ENCODE measurements around the gene VEZF1.

DNA sequence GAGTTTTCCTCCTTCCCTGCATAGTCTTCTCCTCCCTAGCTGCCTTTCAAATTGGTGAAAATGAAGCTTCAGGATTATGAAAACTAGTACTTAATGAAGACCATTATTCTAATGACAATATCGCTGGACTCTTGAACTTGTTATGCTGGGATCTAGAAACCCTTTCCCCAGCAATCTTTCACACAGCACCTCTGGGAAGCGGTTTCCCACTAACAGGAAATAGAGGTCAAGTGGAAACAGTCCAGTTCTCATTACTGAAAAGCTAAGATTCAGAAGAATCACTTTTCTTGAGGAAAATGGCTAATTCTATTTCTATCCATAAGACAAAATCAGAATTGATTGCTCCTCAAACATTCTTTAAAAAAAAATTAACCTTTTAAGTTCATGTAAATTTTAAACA lies 2.0 kb upstream of the VEZF1 start:
- TF ChIP-seq, protein P1, sequence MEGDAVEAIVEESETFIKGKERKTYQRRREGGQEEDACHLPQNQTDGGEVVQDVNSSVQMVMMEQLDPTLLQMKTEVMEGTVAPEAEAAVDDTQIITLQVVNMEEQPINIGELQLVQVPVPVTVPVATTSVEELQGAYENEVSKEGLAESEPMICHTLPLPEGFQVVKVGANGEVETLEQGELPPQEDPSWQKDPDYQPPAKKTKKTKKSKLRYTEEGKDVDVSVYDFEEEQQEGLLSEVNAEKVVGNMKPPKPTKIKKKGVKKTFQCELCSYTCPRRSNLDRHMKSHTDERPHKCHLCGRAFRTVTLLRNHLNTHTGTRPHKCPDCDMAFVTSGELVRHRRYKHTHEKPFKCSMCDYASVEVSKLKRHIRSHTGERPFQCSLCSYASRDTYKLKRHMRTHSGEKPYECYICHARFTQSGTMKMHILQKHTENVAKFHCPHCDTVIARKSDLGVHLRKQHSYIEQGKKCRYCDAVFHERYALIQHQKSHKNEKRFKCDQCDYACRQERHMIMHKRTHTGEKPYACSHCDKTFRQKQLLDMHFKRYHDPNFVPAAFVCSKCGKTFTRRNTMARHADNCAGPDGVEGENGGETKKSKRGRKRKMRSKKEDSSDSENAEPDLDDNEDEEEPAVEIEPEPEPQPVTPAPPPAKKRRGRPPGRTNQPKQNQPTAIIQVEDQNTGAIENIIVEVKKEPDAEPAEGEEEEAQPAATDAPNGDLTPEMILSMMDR (IDR thresholded peaks at IDR 0.05): no peak
- no peak for TF ChIP-seq POLR2A (IDR thresholded peaks at IDR 0.05)

Data from ovary (tissue), 3 donors.